HG02981 (cell line): ENCODE results near the gene DGKD.

Experiments
- ATAC-seq: cut with Tn5 transposase; IDR thresholded peaks from one replicate; pipeline ENCODE4 v1.9.1; 2021; ENCODE audit warnings: mild to moderate bottlenecking, moderate library complexity; ENCODE audit not compliant: unreplicated experiment

The DGKD gene

GRCh38 chr2:233409286-233409991, 55.1 kb downstream of the DGKD start:
- no peak for ATAC-seq

- ATAC-seq, result no peak
Measured at GRCh38 chr2:233410196-233410760, 56.0 kb downstream of the DGKD start.

GRCh38 chr2:233411162-233411561, 56.9 kb downstream of the DGKD start:
- ATAC-seq, result no peak

- no peak for ATAC-seq
Measured at GRCh38 chr2:233412405-233412804, 58.1 kb downstream of the DGKD start.

GRCh38 chr2:233413046-233413445, 58.8 kb downstream of the DGKD start:
- no peak for ATAC-seq

- no peak for ATAC-seq
Measured at GRCh38 chr2:233413559-233414272, 59.4 kb downstream of the DGKD start.

- ATAC-seq, result no peak
Measured at GRCh38 chr2:233414273-233414654, 60.0 kb downstream of the DGKD start.

- ATAC-seq, result no peak
Measured at GRCh38 chr2:233414777-233415570, 60.7 kb downstream of the DGKD start.

GRCh38 chr2:233416199-233416598, 61.9 kb downstream of the DGKD start:
- ATAC-seq, result no peak

GRCh38 chr2:233416706-233417105, 62.4 kb downstream of the DGKD start:
- no peak for ATAC-seq

- no peak for ATAC-seq
Measured at GRCh38 chr2:233417282-233417681, 63.0 kb downstream of the DGKD start.

- ATAC-seq, result no peak
Measured at GRCh38 chr2:233418052-233418760, 63.9 kb downstream of the DGKD start.

GRCh38 chr2:233418761-233419546, 64.7 kb downstream of the DGKD start:
- ATAC-seq, result peak; percentile 46

GRCh38 chr2:233419602-233420391, 65.5 kb downstream of the DGKD start:
- no peak for ATAC-seq

GRCh38 chr2:233421091-233421816, 67.0 kb downstream of the DGKD start:
- no peak for ATAC-seq

GRCh38 chr2:233422050-233422639, 67.9 kb downstream of the DGKD start:
- peak; percentile 56 for ATAC-seq

GRCh38 chr2:233422649-233423551, 68.6 kb downstream of the DGKD start:
- no peak for ATAC-seq
